SK-N-SH (cell line): Measurements from ENCODE around the gene COX7B2. TPM values are rescaled to one million over a fixed set of nuclear protein-coding genes. Genes with fewer than 3 reads are reported as not detected.

Experiments
- CTCF ChIA-PET: fragments of 300-600, 350-600 bp; formaldehyde crosslinking; extraction: SDS; loops from one replicate; lab custom pipeline; 2021; lab: Yijun Ruan, JAX
- POLR2A ChIA-PET: fragments of 350-600 bp; sonication (Branson Sonifier 250); formaldehyde crosslinking; extraction: SDS; loops from one replicate; lab custom pipeline; 2020; ENCODE audit warnings: antibody characterized with exemption, inconsistent platforms; lab: Yijun Ruan, JAX
- DNase-seq: peaks from one replicate; pipeline ENCODE4 v3.0.0; 2012
- H2AFZ ChIP-seq: fragments of 200-600 bp; sonication (generic); 2 replicates; pipeline ENCODE4 v1.8.1; 2016; ENCODE audit warnings: antibody characterized with exemption, mild to moderate bottlenecking, low read depth
- H3F3A ChIP-seq: fragments of 200-600 bp; sonication (generic); replicated peaks from 2 replicates; pipeline ENCODE3; 2016; ENCODE audit warnings: antibody characterized with exemption, mild to moderate bottlenecking; ENCODE audit not compliant: insufficient read depth
- H3K27ac ChIP-seq, 2 experiments: fragments of 200-500 bp in 1 of 2; fragments of 200-600 bp in 1 of 2; sonication (Bioruptor generic) in 1 of 2; sonication (generic), shearing (Covaris generic) in 1 of 2; 2 replicates each; pipeline versions ENCODE4 v1.5.1 to v1.6.1; 2014 to 2016; ENCODE audit warnings: low read depth in 2 of 2, inconsistent platforms in 1 of 2, low read length in 1 of 2, mild to moderate bottlenecking in 1 of 2, mixed read lengths in 1 of 2
- H3K27me3 ChIP-seq: fragments of 200-600 bp; sonication (generic), shearing (Covaris generic); 2 replicates; pipeline ENCODE4 v1.6.1; 2016; ENCODE audit warnings: mixed run types; ENCODE audit not compliant: insufficient read depth
- H3K36me3 ChIP-seq, 2 experiments: fragments of 200-500 bp in 1 of 2; fragments of 200-600 bp in 1 of 2; sonication (Bioruptor generic) in 1 of 2; sonication (generic) in 1 of 2; replicated peaks in 1 of 2; 2 replicates each; pipeline versions ENCODE3 to v1.5.1; 2014 to 2016; ENCODE audit warnings: low read length in 1 of 2, mild to moderate bottlenecking in 1 of 2; ENCODE audit not compliant: insufficient read depth in 2 of 2, control insufficient read depth in 1 of 2
- H3K4me1 ChIP-seq, 2 experiments: fragments of 200-500 bp in 1 of 2; fragments of 200-600 bp in 1 of 2; sonication (Bioruptor generic) in 1 of 2; sonication (generic), shearing (Covaris generic) in 1 of 2; 2 replicates each; pipeline versions ENCODE4 v1.5.1 to v1.6.1; 2014 to 2016; ENCODE audit warnings: low read depth in 1 of 2, low read length in 1 of 2, mixed run types in 1 of 2; ENCODE audit not compliant: insufficient read depth in 2 of 2, control insufficient read depth in 1 of 2
- H3K4me2 ChIP-seq: fragments of 200-600 bp; sonication (generic), shearing (Covaris generic); 2 replicates; pipeline ENCODE4 v1.6.1; 2017; ENCODE audit warnings: mixed run types
- H3K4me3 ChIP-seq, 2 experiments: fragments of 200-500 bp in 1 of 2; fragments of 200-600 bp in 1 of 2; sonication (Bioruptor generic) in 1 of 2; sonication (generic), shearing (Covaris generic) in 1 of 2; 2 replicates each; pipeline versions ENCODE4 v1.5.1 to v1.8.1; 2014 to 2016; ENCODE audit warnings: low read depth in 2 of 2, inconsistent platforms in 1 of 2, low read length in 1 of 2, mild to moderate bottlenecking in 1 of 2, mixed read lengths in 1 of 2, moderate library complexity in 1 of 2
- H3K79me2 ChIP-seq: fragments of 200-600 bp; sonication (generic); 2 replicates; pipeline ENCODE4 v1.8.1; 2017; ENCODE audit warnings: mild to moderate bottlenecking; ENCODE audit not compliant: insufficient read depth
- H3K9ac ChIP-seq: fragments of 200-600 bp; sonication (generic); 2 replicates; pipeline ENCODE4 v1.6.1; 2017; ENCODE audit warnings: mixed run types
- H3K9me2 ChIP-seq: fragments of 200-600 bp; sonication (generic); 2 replicates; pipeline ENCODE4 v1.6.1; 2017; ENCODE audit warnings: mixed run types
- H3K9me3 ChIP-seq: fragments of 200-600 bp; sonication (generic); 2 replicates; pipeline ENCODE4 v1.6.1; 2017; ENCODE audit warnings: mixed run types, mild to moderate bottlenecking, moderate library complexity
- H4K20me1 ChIP-seq: fragments of 200-600 bp; sonication (generic); 2 replicates; pipeline ENCODE4 v1.6.1; 2017; ENCODE audit warnings: mild to moderate bottlenecking, mixed run types; ENCODE audit not compliant: insufficient read depth
- CHD2 ChIP-seq: fragments of 150-350 bp; IDR thresholded peaks from 2 replicates; pipeline ENCODE4 v1.6.1; 2018; ENCODE audit warnings: low read length; ENCODE audit not compliant: partially characterized antibody
- EP300 ChIP-seq, 2 experiments: IDR thresholded peaks; 2 replicates each; pipeline versions ENCODE4 v1.4.0 to v1.6.1; 2012; ENCODE audit warnings: borderline replicate concordance in 1 of 2, low read depth in 1 of 2, low read length in 1 of 2
- EZH2phosphoT487 ChIP-seq: fragments of 200-600 bp; sonication (generic); IDR thresholded peaks from 2 replicates; pipeline ENCODE4 v1.6.1; 2017; ENCODE audit warnings: low read depth, mixed run types, mild to moderate bottlenecking, antibody characterized with exemption, moderate library complexity, borderline replicate concordance
- FOXM1 ChIP-seq: IDR thresholded peaks from 2 replicates; pipeline ENCODE4 v1.4.0; 2012; ENCODE audit warnings: low read depth, mild to moderate bottlenecking
- GABPA ChIP-seq: IDR thresholded peaks from 2 replicates; pipeline ENCODE4 v1.4.0; 2012; ENCODE audit warnings: low read depth, mild to moderate bottlenecking
- GATA2 ChIP-seq: sonication (generic); formaldehyde crosslinking; IDR thresholded peaks from 2 replicates; pipeline ENCODE4 v1.5.0; 2020; ENCODE audit warnings: mild to moderate bottlenecking, missing genetic modification reagents
- JUND ChIP-seq: IDR thresholded peaks from 2 replicates; pipeline ENCODE4 v1.4.0; 2012
- MAX ChIP-seq: IDR thresholded peaks from 2 replicates; pipeline ENCODE4 v1.4.0; 2012; ENCODE audit warnings: low read depth
- MEF2A ChIP-seq: IDR thresholded peaks from 2 replicates; pipeline ENCODE4 v1.4.0; 2012; ENCODE audit warnings: low read depth, borderline replicate concordance
- MXI1 ChIP-seq: IDR thresholded peaks from 2 replicates; pipeline ENCODE4 v1.6.1; 2012; ENCODE audit warnings: mild to moderate bottlenecking, low read depth, low read length, improper control_type of control experiment
- POLR2AphosphoS5 ChIP-seq: IDR thresholded peaks from 2 replicates; pipeline ENCODE4 v1.6.1; 2012; ENCODE audit warnings: low read depth, low read length
- RAD21 ChIP-seq: IDR thresholded peaks from 2 replicates; pipeline ENCODE4 v1.6.1; 2012; ENCODE audit warnings: mild to moderate bottlenecking, low read length
- REST ChIP-seq: IDR thresholded peaks from 2 replicates; pipeline ENCODE4 v1.6.1; 2012; ENCODE audit warnings: mild to moderate bottlenecking, low read depth, low read length, moderate library complexity
- RXRA ChIP-seq: IDR thresholded peaks from 2 replicates; pipeline ENCODE4 v1.4.0; 2012; ENCODE audit warnings: low read depth, mild to moderate bottlenecking, borderline replicate concordance
- SIN3A ChIP-seq: IDR thresholded peaks from 2 replicates; pipeline ENCODE4 v1.6.1; 2012; ENCODE audit warnings: low read depth, mild to moderate bottlenecking, low read length, moderate library complexity, borderline replicate concordance
- YY1 ChIP-seq: IDR thresholded peaks from 2 replicates; pipeline ENCODE4 v1.4.0; 2012; ENCODE audit warnings: low read depth, mild to moderate bottlenecking
- WGBS: methylation state at CpG from one replicate; pipeline ENCODE4 v1.1.6; 2017; ENCODE audit warnings: low lambda C conversion rate; 5-methylcytosine and 5-hydroxymethylcytosine counted together
- polyA plus RNA-seq, 3 experiments: library from polyadenylated mRNA; depleted of rRNA; stranded (reverse); fragments of >200 nt; gene quantifications; 2 replicates each; pipeline ENCODE4 v1.2.3, GENCODE V29; 2012
- TF ChIP-seq, protein P1 (sequence below): IDR thresholded peaks from 2 replicates; pipeline ENCODE4 v1.4.0; 2012; ENCODE audit warnings: low read depth, borderline replicate concordance
- TF ChIP-seq, protein P2 (sequence below): fragments of 150-350 bp; IDR thresholded peaks from 2 replicates; pipeline ENCODE4 v1.6.1; 2016; ENCODE audit warnings: mild to moderate bottlenecking, low read depth, low read length

The COX7B2 gene
- polyA plus RNA-seq, 1 of the 3 experiments (the other 2 are of a cell fraction): not detected

DNA sequence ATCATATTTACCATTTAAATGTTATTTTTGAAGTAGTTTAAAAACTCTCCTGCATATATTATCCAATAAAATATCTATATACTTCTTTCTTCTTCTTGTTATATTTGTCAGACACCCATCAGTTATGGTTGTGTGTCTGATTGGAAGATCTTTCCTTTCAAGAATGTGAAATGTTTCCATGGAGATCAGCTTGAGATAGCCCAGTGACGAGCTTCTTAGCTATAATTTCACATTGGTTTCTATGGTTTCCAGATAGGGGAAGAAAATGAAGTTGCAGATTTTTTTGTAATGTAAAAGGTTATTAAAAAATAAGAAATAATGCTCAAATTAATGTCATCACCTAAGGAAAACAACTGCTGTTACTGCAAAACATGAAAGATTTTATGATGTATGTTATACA is 189.0 kb downstream of the COX7B2 start:
- WGBS: 0% methylated on average over 1 of the region's 1 CpG
- H3F3A ChIP-seq: no peaks in the 10 kb centered on the region
- DNase-seq: no peak
- H4K20me1 ChIP-seq: no peaks in the 10 kb centered on the region
- H3K9me3 ChIP-seq: no peaks in the 10 kb centered on the region
- H3K36me3 ChIP-seq: no peaks in the 10 kb centered on the region
- no peaks in the 10 kb centered on the region for H3K9me2 ChIP-seq
- no peaks in the 10 kb centered on the region for H3K27me3 ChIP-seq
- H3K4me2 ChIP-seq: no peak overlapping the region
- no peak overlapping the region for H3K4me3 ChIP-seq
- H3K9ac ChIP-seq: no peak overlapping the region
- H3K27ac ChIP-seq: no peak overlapping the region
- TF ChIP-seq, protein P1, sequence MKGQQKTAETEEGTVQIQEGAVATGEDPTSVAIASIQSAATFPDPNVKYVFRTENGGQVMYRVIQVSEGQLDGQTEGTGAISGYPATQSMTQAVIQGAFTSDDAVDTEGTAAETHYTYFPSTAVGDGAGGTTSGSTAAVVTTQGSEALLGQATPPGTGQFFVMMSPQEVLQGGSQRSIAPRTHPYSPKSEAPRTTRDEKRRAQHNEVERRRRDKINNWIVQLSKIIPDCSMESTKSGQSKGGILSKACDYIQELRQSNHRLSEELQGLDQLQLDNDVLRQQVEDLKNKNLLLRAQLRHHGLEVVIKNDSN: no peak
- TF ChIP-seq, protein P2, sequence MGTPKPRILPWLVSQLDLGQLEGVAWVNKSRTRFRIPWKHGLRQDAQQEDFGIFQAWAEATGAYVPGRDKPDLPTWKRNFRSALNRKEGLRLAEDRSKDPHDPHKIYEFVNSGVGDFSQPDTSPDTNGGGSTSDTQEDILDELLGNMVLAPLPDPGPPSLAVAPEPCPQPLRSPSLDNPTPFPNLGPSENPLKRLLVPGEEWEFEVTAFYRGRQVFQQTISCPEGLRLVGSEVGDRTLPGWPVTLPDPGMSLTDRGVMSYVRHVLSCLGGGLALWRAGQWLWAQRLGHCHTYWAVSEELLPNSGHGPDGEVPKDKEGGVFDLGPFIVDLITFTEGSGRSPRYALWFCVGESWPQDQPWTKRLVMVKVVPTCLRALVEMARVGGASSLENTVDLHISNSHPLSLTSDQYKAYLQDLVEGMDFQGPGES: no peak
- TF ChIP-seq CHD2 (no peak), GABPA (no peak), JUND (no peak), MAX (no peak), REST (no peak), FOXM1 (no peak), GATA2 (CRISPR knock-in tag) (no peak), RXRA (no peak), EZH2phosphoT487 (no peak), YY1 (no peak), SIN3A (no peak), EP300 (IDR thresholded peaks at IDR 0.05; ENCODE audit: borderline replicate concordance in 1 of 2, low read depth in 1 of 2, low read length in 1 of 2) (no peak), MEF2A (no peak), MXI1 (no peak), POLR2AphosphoS5 (no peak), RAD21 (no peak)
- no peaks in the 10 kb centered on the region for H3K4me1 ChIP-seq
- ChIA-PET POLR2A (no interaction called here), CTCF (no interaction called here)
- no peak overlapping the region for H2AFZ ChIP-seq
- H3K79me2 ChIP-seq: no peaks in the 10 kb centered on the region
